Right renal cortex interstitium (tissue), 3 donors: ENCODE measurements around the gene ZHX3. TPM values are rescaled to one million over a fixed set of nuclear protein-coding genes. Genes with fewer than 3 reads are reported as not detected.

Source experiments
- DNase-seq, 3 donors: peaks; one replicate each; pipeline ENCODE4 v3.0.0-alpha.2; 2013; ENCODE audit warnings: low read depth in 3 of 3, low spot score in 2 of 3
- polyA plus RNA-seq, 3 donors: library from polyadenylated mRNA; unstranded; fragments of 120-200 nt; gene quantifications; one replicate each; pipeline ENCODE4 v1.2.1, GENCODE V29; 2013; ENCODE audit not compliant: insufficient read length in 3 of 3

ZHX3 gene
- polyA plus RNA-seq, 3 donors = 20.0 to 25.8 (median 24.3) TPM

DNA sequence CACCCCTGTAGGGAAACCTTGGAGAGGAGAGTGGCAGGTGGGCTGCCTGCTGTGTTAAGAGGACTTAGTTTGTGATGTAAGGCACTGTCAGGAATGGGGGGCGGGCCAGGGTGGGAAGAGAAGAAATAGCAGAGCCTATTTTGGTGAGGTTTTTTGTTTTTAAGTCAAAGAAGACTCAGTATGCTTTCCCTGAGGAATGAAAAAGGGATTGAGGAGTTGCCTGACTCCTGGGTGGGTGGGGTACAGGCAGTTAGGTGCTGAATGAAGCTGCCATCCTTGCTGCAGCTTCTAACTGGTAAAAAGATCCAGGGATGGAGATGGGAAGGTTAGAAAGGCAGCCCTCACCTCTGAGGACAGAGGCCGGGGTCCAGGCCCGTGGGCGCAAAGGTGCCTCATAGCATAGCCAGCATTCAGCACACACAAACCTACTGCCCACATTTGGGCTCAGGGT is 142.3 kb downstream of the ZHX3 start:
- no peak for DNase-seq

DNA sequence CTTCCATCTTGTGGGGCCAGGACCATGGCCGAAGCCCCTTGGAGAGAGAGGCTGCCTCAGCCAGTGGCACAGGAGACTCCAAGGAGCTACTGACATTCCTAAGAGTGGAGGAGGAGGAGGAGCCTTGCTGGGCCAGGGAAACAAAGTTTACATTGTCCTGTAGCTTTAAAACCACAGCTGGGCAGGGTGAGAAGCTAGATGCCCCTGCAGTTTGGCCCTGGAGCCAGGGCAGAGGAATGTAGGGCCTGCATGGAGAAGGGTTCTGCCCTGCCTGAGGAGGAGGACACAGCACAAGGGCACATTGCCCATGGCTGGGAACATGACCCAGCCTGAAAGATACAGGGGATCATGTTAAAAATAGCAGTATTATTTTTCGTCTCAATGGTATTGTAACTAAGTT is 142.7 kb downstream of the ZHX3 start:
- no peak for DNase-seq

DNA sequence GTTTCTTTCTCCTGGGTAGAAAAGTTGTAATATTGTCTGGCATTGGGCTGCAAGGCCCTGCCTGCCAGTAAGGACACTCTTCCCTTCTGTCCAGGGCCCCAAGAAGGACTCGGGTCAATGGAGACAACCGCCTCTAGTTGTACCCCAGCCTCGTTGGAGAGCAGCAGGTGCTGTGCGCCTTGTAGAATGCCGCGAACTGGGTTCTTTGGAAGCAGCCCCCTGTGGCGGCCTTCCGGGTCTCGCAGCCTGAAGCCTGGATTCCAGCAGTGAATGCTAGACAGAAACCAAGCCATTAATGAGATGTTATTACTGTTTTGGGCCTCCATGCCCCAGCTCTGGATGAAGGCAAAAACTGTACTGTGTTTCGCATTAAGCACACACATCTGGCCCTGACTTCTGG is 143.2 kb downstream of the ZHX3 start:
- DNase-seq = no peak

DNA sequence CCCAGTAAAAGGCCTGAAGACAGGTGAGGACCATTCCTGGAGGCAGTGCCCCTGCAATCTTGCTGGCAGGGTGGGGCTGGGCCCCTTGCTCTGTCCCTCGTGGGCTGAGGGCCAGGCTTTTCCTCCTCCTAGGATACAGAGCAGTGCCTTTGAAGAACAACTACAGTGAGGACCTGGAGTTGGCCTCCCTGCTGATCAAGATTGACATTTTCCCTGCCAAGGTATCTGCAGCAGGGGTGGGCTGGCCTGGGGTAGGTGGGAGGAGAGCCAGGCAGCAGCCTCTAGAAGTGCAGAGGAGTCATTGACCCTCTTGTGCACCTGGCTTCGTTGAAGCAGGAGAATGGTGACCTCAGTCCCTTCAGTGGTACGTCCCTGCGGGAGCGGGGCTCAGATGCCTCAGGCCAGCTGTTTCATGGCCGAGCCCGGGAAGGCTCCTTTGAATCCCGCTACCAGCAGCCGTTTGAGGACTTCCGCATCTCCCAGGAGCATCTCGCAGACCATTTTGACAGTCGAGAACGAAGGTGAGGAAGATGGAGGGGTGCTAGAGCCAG is 143.7 kb downstream of the ZHX3 start:
- no peak for DNase-seq

DNA sequence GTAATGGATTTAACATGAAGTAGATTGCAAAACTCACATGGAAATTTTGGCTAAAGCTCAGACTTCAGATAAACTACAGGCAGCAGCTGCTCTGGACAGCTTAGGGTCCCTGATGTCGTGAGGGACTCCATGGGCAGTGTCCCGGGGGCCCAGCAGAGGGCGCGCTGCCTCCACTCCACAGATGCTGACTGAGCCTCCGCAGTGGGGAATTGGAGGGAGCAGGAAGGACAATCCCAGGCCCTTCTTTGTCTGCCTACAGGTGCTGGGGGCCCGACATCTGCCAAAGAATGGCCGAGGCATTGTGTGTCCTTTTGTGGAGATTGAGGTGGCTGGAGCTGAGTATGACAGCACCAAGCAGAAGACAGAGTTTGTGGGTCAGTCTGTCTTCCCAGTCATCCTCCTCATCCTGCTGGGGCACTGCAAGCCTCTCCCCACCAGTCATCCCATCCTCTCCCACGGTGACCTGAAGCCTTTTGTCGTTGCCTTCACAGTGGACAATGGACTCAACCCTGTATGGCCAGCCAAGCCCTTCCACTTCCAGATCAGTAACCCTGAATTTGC is 144.3 kb downstream of the ZHX3 start:
- DNase-seq = peak; percentile 29 to 59 (median 53)

DNA sequence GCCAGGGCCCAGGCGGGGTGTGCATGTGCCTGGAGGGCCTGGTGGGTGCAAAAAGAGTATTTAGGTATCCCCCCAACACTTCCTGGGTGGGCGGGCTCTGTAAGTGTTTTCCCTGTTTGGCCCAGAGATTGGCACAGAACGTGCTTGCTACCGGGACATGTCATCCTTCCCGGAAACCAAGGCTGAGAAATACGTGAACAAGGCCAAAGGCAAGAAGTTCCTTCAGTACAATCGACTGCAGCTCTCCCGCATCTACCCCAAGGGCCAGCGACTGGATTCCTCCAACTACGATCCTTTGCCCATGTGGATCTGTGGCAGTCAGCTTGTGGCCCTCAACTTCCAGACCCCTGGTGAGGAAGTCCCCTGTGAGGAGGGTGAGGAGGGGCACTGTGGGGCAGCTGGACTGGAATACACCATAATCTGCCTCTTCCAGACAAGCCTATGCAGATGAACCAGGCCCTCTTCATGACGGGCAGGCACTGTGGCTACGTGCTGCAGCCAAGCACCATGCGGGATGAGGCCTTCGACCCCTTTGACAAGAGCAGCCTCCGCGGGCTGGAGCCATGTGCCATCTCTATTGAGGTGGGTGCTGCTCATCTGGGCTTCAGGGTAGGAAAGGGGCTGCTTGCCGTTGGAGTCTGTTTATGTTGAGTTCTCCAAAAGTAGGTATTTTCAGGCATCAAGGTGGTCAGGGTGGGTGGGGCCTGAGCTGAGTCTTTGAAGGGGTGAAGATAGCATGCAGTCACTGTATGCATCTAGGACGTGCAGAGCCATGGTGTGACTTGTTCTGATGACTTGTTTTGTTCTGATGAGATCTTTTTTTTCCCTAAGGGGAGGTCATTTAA is 145.0 kb downstream of the ZHX3 start:
- no peak for DNase-seq

DNA sequence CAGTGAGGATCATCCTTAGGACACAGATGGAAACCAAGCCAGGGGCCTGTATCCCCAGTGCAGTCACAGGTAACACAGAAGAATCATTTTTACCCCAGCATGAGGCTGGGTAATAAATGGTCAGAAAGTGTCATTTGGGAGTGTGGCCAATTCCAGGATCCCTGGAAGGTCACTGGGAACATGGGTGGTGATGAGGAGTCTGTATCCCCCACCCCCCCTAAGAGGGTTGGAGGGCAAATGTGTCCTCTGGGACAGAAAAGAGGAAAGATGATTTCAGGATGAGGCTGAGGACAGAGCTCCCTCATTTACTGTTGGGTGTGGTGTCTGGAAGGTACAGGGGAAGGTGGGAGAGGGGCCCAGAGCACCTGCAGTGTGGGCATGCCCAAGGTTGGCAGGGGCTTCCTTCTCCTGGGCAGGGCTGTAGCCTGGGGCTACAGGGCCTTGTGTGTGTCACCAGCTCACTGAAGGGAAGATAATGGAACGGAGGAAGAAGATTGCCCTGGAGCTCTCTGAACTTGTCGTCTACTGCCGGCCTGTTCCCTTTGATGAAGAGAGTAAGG is 145.7 kb downstream of the ZHX3 start:
- DNase-seq = no peak

DNA sequence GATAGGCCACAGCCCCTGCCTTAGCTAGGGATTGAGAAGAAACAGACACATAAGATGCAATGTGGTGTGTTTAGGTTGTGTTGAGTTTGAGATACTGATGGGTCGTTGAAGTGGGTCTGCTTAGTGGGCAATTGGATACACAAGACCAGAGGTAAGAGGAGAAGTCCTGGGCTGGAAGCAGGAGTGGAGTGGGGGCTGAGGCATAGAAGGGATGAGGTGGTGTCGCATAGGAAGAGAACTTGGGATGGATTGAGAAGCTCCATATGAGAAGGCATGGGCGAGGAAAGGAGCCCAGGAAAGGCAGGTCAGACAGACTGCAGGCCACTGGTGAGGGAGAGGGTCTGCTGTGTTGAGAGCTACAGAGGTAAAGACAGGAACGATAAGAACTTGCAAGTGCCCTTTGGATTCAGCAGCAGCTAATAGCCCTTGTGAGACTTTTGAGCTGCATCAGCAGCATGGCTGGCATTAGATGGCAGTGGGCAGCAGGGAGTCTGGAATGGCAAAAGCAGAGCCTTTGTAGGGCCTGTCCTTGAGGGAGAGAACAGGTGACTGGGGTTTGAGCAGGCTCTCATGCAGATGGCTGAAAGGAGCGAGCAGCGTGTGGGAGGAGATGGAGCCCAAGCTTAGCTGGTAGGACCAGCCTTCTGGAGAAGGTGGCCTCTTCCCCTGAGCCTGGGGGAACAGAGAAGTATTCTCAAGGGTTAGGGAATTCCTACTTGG is 147.0 kb downstream of the ZHX3 start:
- no peak for DNase-seq

DNA sequence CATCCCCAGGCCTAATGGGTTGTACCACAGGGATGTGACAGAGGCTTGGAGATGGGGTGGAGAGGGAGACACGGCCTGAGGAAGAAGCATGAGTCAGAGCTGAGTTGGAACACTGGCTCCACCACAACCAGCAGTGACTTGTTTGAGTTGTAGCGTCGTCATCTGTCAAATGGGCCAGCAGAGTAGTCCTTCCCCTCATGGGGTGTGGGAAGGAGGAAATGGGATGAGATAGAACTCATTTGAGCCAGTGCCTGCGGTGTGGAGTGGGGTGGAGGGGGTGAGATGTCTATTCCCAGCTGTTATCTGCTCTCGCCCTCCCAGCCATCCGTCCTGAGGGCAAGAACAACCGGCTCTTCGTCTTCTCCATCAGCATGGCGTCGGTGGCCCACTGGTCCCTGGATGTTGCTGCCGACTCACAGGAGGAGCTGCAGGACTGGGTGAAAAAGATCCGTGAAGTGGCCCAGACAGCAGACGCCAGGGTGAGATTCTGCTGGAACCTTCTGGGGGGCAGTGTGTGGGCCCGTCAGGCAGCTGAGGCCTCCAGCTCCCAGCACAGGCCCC is 147.7 kb downstream of the ZHX3 start:
- DNase-seq = no peak

DNA sequence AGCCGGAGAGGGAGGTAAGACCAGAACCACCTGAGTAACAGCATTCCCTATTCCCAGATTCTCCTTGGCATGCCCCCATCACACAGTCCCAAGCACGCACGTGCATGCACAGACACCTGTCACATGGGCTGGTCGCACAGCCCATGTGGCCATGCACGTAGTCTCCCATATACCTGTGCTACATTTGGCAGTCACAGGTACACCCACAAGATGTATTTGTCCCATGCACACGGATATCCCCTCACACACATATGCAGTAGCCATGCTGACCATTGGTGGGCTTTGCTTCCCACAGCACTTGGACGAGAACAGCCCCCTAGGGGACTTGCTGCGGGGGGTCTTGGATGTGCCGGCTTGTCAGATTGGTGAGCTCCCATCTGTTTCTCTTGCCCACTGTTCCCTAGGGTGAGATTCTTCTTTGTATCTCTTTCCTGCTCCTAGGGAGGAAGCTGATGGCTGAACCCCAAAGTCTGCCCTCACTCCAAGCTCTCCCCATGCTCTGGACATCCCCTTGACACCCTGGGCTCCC is 148.3 kb downstream of the ZHX3 start:
- no peak for DNase-seq

DNA sequence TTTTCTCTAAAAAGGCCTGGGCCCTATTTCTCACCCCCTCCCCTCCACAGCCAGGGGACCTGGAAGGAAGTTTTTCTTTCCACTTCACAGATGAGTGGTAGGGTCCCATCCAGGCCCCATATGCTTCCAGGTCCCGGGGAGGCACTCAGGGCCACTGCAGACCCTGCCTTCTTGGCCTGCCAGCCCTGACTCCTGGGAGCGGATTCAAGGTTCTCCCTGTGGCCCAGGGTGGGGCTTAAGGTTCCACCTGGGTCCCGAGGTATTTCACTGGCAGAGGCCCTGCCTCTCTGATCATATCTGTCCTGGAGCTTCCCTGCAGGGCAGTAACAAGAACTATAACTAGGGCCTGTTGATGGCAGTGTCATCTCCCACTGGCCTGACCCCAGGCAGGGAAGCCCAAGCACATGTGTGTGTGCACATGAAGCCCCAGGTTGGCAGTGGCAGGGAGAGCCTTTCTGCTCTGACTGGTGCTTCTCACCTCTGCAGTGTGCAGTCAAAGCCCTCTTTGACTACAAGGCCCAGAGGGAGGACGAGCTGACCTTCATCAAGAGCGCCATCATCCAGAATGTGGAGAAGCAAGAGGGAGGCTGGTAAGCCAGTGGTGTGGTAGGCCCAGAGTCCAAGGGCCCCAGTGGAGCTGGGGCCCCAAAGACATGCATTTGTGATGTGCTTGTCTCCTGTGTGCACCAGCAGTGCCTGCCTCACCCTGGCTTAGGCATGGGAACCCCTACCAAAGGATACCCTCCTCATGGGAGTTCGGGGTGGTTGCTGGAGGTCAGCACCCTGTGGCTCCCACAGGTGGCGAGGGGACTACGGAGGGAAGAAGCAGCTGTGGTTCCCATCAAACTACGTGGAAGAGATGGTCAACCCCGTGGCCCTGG is 149.0 kb downstream of the ZHX3 start:
- DNase-seq = no peak

DNA sequence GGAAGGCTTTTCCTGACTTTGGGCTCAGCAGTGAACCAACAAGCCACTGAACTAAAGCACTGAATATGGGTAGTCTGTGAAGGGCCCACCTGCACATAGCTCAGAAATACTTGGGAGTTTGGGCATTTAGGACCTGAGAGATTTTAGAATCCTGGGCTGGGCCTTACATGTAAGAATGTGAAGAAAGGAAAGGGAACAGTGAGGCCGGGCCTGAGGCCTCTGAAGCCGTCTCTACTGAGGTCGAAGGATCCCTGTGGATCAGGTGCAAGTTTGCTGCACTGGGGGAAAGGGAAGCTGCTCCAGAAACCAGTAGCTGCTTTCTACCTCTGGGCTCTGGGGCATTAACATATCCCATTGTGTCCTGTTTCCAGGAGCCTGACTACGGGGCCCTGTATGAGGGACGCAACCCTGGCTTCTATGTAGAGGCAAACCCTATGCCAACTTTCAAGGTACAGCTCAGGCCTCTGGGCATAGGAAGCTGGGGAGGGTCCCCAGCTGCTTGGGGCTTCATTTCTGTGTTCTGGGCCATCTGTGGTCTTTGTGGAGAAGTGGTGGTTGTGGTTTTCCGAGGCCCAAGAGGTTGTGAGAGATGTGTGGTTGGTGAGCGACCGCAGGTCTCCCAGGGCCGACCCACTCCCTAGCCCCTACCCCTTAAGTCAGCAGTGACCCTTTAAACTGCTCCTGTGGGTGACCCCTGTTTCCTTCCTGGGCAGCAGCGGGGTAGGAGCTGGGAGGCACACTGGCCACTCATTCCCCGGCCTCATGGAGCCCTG is 149.9 kb downstream of the ZHX3 start:
- no peak for DNase-seq

DNA sequence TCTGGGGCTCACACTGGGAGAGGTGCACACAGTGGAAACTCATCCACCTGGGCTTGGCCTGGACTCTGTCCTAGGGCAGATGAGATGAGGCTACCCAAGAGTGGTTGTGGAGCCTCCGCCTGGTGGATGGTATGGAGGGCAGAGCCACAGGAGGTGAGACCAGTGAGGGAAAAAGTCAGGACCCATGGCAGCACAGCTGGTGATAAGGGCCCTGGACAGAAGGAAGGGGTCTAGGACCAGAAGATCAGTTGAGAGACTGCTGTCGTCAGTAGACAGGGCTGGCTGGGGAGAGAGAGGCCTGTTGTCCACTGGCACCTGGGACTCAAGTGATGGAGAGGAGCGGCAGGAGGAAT is 150.4 kb downstream of the ZHX3 start:
- DNase-seq = no peak

DNA sequence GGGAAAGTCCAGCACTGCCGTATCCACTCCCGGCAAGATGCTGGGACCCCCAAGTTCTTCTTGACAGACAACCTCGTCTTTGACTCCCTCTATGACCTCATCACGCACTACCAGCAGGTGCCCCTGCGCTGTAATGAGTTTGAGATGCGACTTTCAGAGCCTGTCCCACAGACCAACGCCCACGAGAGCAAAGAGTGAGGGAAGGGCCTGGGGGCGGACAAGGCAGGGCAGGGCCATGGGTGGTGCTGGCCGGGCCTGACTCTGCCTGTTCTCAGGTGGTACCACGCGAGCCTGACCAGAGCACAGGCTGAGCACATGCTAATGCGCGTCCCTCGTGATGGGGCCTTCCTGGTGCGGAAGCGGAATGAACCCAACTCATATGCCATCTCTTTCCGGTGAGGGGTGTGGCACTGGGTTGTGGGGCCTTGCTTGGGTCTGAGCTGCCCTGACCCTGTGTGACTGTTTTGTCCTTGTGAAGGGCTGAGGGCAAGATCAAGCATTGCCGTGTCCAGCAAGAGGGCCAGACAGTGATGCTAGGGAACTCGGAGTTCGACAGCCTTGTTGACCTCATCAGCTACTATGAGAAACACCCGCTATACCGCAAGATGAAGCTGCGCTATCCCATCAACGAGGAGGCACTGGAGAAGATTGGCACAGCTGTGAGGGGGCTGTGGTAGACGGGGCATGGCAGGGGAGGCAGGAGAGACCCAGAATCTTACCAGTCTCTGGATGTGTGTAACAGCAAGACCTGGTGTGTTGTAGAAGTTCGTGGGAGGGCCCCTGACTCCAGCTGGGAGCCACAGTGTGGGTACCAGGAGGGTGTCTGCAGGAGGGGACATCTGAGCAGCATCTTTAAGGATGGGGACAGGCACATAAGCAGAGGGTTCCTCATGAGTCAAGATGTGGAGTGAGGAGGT is 151.1 kb downstream of the ZHX3 start:
- no peak for DNase-seq

DNA sequence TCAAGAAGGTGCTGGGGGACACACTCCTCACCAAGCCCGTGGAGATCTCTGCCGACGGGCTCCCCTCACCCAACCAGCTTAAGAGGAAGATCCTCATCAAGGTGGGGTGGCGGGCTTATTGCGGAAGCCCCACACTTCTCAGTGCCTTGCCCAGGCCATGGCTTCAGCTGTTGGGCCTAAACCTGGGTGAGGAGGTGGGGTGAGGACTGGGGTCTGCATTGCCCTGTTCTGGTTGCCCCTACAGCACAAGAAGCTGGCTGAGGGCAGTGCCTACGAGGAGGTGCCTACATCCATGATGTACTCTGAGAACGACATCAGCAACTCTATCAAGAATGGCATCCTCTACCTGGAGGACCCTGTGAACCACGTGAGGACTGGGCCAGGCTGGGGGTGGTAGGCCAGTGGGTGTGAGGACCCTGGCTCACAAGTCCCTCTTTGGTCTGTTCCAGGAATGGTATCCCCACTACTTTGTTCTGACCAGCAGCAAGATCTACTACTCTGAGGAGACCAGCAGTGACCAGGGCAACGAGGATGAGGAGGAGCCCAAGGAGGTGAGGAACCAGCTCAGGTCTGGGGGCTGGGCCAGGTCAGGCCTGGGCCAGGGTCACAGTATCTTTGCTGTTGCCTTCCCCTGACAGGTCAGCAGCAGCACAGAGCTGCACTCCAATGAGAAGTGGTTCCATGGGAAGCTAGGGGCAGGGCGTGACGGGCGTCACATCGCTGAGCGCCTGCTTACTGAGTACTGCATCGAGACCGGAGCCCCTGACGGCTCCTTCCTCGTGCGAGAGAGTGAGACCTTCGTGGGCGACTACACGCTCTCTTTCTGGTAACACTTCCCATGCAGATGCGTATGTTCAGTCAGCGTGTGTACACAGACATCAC is 152.3 kb downstream of the ZHX3 start:
- no peak for DNase-seq

DNA sequence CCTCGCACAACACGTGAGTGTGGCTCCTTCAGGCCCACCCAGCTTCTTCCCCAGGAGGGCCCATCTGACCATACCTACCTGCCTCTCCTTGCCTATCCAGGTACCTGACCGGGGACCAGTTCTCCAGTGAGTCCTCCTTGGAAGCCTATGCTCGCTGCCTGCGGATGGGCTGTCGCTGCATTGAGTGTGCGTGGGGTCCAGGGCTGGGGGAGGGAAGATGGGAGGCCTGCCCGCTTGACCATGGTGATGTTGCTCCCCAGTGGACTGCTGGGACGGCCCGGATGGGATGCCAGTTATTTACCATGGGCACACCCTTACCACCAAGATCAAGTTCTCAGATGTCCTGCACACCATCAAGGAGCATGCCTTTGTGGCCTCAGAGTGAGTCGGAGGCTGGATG is 153.7 kb downstream of the ZHX3 start:
- DNase-seq = no peak

DNA sequence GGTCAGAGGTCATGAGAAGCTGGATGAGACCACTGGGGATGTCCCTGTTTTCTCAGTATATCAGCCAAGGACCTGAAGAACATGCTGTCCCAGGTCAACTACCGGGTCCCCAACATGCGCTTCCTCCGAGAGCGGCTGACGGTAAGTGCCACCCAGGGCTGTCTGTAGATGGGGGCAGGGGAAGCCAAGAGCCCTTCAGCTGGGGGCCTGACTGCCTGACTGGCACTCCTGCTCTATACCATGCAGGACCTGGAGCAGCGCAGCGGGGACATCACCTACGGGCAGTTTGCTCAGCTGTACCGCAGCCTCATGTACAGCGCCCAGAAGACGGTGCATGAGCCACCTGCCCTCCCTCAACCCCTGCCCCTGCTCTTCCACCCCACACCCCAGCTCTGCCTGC is 155.1 kb downstream of the ZHX3 start:
- no peak for DNase-seq
